Tibial nerve (tissue), 4 donors: Measurements from ENCODE around the gene ABCB10. TPM values are rescaled to one million over a fixed set of nuclear protein-coding genes. Genes with fewer than 3 reads are reported as not detected.

Experiments used
- DNase-seq, 2 donors: peaks; one replicate each; pipeline ENCODE4 v3.0.0-alpha.2; 2019; ENCODE audit warnings: low spot score in 2 of 2
- H3K27ac ChIP-seq, 4 donors: fragments of 200-600 bp; sonication (generic) in 3 of 4; one replicate each; pipeline ENCODE4 v1.5.1; 2017 to 2019; ENCODE audit warnings: mild to moderate bottlenecking in 1 of 4
- H3K27me3 ChIP-seq, 2 donors: fragments of 200-600 bp; sonication (generic) in 1 of 2; one replicate each; pipeline versions ENCODE4 v1.5.1 to v1.6.0; 2017 to 2019
- H3K36me3 ChIP-seq, 3 donors: fragments of 200-600 bp; sonication (generic); one replicate each; pipeline ENCODE4 v1.5.1; 2018 to 2019
- H3K4me1 ChIP-seq, 4 donors: fragments of 200-600 bp; sonication (generic) in 3 of 4; one replicate each; pipeline ENCODE4 v1.5.1; 2017 to 2019
- H3K4me3 ChIP-seq, 4 donors: fragments of 200-600 bp; sonication (generic) in 3 of 4; one replicate each; pipeline ENCODE4 v1.5.1; 2017 to 2019; ENCODE audit warnings: mild to moderate bottlenecking in 1 of 4, moderate library complexity in 1 of 4
- H3K9me3 ChIP-seq, 4 donors: fragments of 200-600 bp; sonication (generic) in 3 of 4; one replicate each; pipeline ENCODE4 v1.5.1; 2017 to 2019
- EP300 ChIP-seq, 2 donors: sonication (generic); formaldehyde crosslinking; IDR thresholded peaks; one replicate each; pipeline ENCODE4 v1.6.1; 2017; ENCODE audit warnings: antibody characterized with exemption in 2 of 2, mild to moderate bottlenecking in 1 of 2
- POLR2A ChIP-seq, 2 donors: fragments of 450-650 bp; IDR thresholded peaks; one replicate each; pipeline ENCODE4 v1.6.1; 2017; ENCODE audit warnings: antibody characterized with exemption in 2 of 2, mild to moderate bottlenecking in 2 of 2, moderate library complexity in 2 of 2
- WGBS, 2 donors: methylation state at CpG; one replicate each; pipeline ENCODE4 v1.1.5; 2018; 5-methylcytosine and 5-hydroxymethylcytosine counted together
- total RNA-seq, 4 donors: library from RNA; depleted of rRNA; stranded (reverse); fragments of >200 nt; gene quantifications; one replicate each; pipeline ENCODE4 v1.1.0, GENCODE V29; 2016
- TF ChIP-seq, protein P1 (sequence below), 5 experiments: fragments of 200-600 bp in 3 of 5; fragments of 450-650 bp in 2 of 5; sonication (generic) in 3 of 5; IDR thresholded peaks; one replicate each; pipeline ENCODE4 v1.5.1; 2016 to 2019; ENCODE audit warnings: antibody characterized with exemption in 5 of 5, mild to moderate bottlenecking in 3 of 5, moderate library complexity in 2 of 5

The ABCB10 gene
- total RNA-seq, 4 donors from 2014 or later, result 24.7 to 39.1 (median 27.2) TPM

DNA sequence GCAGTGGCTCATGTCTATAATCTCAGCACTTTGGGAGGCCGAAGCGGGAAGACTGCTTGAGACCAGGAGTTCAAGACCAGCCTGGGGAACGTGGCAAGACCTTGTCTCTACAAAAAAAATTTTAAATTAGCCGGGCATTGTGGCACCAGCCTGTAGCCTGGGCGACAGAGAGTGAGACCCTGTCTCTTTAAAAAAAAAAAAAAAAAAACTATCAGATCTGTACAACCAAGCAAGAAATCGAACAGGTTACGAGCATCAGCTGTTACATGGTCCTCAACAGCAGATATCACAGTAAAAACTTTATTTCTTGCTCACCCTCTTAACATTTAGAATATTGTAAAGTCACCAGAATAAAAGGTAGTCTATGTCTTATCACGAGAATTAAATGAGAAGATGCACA is 51.9 kb downstream of the ABCB10 start:
- H3K27me3 ChIP-seq, result no peaks in the 10 kb centered on the region
- peaks cover 0 to 32% (median 9%) of the 10 kb centered on the region in 4 donors for H3K4me1 ChIP-seq
- no peak for DNase-seq
- H3K4me3 ChIP-seq, result no peak overlapping the region
- no peaks in the 10 kb centered on the region for H3K9me3 ChIP-seq
- peaks cover 0 to 26% (median 0%) of the 10 kb centered on the region in 3 donors for H3K36me3 ChIP-seq
- H3K27ac ChIP-seq, result no peak overlapping the region
- TF ChIP-seq, protein P1, sequence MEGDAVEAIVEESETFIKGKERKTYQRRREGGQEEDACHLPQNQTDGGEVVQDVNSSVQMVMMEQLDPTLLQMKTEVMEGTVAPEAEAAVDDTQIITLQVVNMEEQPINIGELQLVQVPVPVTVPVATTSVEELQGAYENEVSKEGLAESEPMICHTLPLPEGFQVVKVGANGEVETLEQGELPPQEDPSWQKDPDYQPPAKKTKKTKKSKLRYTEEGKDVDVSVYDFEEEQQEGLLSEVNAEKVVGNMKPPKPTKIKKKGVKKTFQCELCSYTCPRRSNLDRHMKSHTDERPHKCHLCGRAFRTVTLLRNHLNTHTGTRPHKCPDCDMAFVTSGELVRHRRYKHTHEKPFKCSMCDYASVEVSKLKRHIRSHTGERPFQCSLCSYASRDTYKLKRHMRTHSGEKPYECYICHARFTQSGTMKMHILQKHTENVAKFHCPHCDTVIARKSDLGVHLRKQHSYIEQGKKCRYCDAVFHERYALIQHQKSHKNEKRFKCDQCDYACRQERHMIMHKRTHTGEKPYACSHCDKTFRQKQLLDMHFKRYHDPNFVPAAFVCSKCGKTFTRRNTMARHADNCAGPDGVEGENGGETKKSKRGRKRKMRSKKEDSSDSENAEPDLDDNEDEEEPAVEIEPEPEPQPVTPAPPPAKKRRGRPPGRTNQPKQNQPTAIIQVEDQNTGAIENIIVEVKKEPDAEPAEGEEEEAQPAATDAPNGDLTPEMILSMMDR (IDR thresholded peaks at IDR 0.05), result no peak
- no peak for TF ChIP-seq POLR2A (IDR thresholded peaks at IDR 0.05)
- 77 to 78% methylated on average over 8 of the region's 8 CpGs for WGBS, 2 donors

DNA sequence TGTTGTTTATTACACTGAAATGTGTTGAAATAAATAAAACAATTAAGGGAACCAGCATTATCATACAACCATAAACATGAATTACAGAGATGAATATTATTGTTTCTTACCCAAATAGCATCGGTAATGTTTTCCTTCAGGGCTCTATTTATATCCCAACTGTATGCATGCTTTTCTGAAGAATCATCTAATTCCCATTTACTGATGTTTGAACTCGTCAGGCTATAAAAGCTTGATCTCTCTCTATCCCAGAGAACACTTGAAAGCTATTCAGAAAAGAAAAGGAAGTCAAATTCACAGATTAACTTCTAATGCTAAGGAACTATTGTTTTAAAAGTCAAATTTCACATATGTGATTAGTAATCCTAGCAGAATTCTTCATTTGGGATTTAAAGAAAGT is 62.7 kb downstream of the ABCB10 start:
- DNase-seq, result no peak
- no peaks in the 10 kb centered on the region for H3K27me3 ChIP-seq
- H3K36me3 ChIP-seq, result peaks cover 2 to 100% (median 20%) of the 10 kb centered on the region in 3 donors
- TF ChIP-seq, protein P1 (IDR thresholded peaks at IDR 0.05), result no peak
- no peak for TF ChIP-seq POLR2A (IDR thresholded peaks at IDR 0.05)
- TF ChIP-seq EP300 (IDR thresholded peaks at IDR 0.05), result no peak
- H3K9me3 ChIP-seq, result no peaks in the 10 kb centered on the region
- H3K27ac ChIP-seq, result no peak overlapping the region
- WGBS, 2 donors, result 82 to 88% methylated on average over 2 of the region's 2 CpGs
- no peaks in the 10 kb centered on the region for H3K4me1 ChIP-seq
- H3K4me3 ChIP-seq, result no peak overlapping the region

DNA sequence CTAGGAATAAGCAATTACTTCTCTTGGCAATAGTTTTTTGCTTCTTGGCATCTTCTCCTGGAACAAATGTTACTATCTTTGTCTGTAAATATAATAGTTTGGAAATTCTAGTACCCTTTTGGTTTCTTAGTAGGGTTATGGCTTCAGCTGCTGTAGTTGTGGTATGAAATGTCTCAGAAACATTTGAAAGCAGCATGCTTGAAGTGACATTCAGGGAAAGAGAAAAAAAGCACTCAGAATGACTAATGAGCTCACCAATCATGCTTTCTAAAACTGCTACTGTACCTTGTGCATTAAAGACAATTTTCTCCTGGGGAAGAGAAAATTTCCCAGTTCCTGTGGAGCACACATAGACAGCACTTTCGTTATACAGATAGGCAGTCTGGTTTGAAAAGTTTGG is 71.3 kb downstream of the ABCB10 start:
- Histone ChIP-seq H3K4me3 (no peak overlapping the region), H3K4me1 (peaks cover 0 to 4% (median 0%) of the 10 kb centered on the region in 4 donors), H3K36me3 (peaks cover 0 to 89% (median 5%) of the 10 kb centered on the region in 3 donors), H3K27me3 (no peaks in the 10 kb centered on the region), H3K9me3 (no peaks in the 10 kb centered on the region), H3K27ac (no peak overlapping the region)
- TF ChIP-seq POLR2A (IDR thresholded peaks at IDR 0.05), result no peak
- WGBS, 2 donors, result 94 to 100% methylated on average over 1 of the region's 1 CpG
- no peak for DNase-seq

DNA sequence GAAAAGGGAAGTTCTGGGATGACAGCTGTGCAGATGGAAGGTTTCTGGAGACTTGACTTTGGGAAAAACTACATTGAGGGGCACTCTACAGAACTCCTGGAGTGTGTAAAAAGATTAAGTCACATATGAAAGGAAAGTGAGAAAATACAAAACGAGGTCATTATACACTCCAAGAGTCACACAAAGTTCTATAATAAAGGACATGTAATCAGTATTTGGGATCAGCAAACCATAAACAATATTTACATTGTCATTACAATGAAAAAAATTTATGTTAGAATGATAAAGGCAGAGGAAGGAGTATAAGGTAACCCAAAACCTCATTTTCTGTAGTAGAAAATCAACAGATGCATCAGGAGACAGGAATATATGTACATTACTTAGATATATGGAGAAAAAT is 73.2 kb downstream of the ABCB10 start:
- no peak overlapping the region for H3K27ac ChIP-seq
- H3K27me3 ChIP-seq, result no peaks in the 10 kb centered on the region
- no peak for DNase-seq
- WGBS, 2 donors, result 84 to 89% methylated on average over 1 of the region's 1 CpG
- TF ChIP-seq, protein P1 (IDR thresholded peaks at IDR 0.05), result no peak
- no peak for TF ChIP-seq EP300 (IDR thresholded peaks at IDR 0.05)
- no peak for TF ChIP-seq POLR2A (IDR thresholded peaks at IDR 0.05)
- H3K9me3 ChIP-seq, result no peaks in the 10 kb centered on the region
- H3K4me1 ChIP-seq, result peaks cover 0 to 7% (median 0%) of the 10 kb centered on the region in 4 donors
- H3K36me3 ChIP-seq, result peaks cover 0 to 82% (median 5%) of the 10 kb centered on the region in 3 donors
- H3K4me3 ChIP-seq, result no peak overlapping the region

DNA sequence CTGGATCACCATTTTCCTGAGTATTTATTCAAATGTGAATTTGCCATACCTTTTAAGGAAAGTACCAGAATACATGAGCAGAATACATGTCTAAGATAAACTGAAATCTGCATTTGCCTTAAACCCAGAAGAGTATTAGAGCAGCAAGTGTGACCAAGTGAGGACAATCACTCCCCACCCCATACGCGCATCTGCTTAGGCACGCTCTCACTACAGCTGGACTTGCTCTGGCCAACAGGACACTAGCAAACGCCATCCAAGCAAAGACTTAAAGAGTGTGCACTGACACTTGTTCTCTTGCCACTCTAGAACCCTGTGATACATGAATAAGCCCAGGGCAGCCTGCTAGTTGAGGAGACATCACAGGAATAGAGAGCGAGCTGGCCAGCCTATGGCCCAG is 76.0 kb downstream of the ABCB10 start:
- TF ChIP-seq POLR2A (IDR thresholded peaks at IDR 0.05) (no peak), EP300 (IDR thresholded peaks at IDR 0.05) (no peak)
- TF ChIP-seq, protein P1 (IDR thresholded peaks at IDR 0.05), result no peak
- peak overlapping the region in 1 of 4 donors; percentile 31 for H3K27ac ChIP-seq
- H3K4me3 ChIP-seq, result no peak overlapping the region
- peaks cover 0 to 86% (median 5%) of the 10 kb centered on the region in 3 donors for H3K36me3 ChIP-seq
- WGBS, 2 donors, result 93 to 94% methylated on average over 5 of the region's 5 CpGs
- peaks cover 0 to 13% (median 1%) of the 10 kb centered on the region in 4 donors for H3K4me1 ChIP-seq
- DNase-seq, result no peak
- H3K27me3 ChIP-seq, result no peaks in the 10 kb centered on the region
- no peaks in the 10 kb centered on the region for H3K9me3 ChIP-seq

DNA sequence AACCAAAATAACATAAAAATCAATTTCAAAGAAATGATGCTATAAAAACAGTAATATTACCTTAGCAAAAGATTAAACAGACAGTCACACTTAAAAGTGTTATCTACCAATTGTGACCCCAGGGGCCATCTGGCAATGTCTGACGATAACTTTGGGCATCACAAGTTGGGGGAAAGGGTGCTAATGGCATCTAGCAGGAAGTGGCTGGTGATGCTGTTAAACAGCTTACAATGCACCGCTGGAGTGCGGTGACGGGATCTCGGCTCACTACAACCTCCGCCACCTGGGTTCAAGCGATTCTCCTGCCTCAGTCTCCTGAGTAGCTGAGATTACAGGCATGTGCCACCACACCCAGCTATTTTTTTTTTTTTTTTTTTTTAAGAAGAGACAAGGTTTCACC is 78.0 kb downstream of the ABCB10 start:
- Histone ChIP-seq H3K27ac (peak overlapping the region in 1 of 4 donors; percentile 6), H3K9me3 (no peaks in the 10 kb centered on the region), H3K27me3 (no peaks in the 10 kb centered on the region), H3K4me1 (peaks cover 0 to 13% (median 1%) of the 10 kb centered on the region in 4 donors), H3K4me3 (no peak overlapping the region), H3K36me3 (peaks cover 0 to 87% (median 0%) of the 10 kb centered on the region in 3 donors)
- TF ChIP-seq POLR2A (IDR thresholded peaks at IDR 0.05) (no peak), EP300 (IDR thresholded peaks at IDR 0.05) (no peak)
- TF ChIP-seq, protein P1 (IDR thresholded peaks at IDR 0.05), result no peak
- 93 to 95% methylated on average over 7 of the region's 7 CpGs for WGBS, 2 donors
- no peak for DNase-seq
